Right renal pelvis (tissue), 4 donors: ENCODE results near the gene STKLD1. TPM values are rescaled to one million over a fixed set of nuclear protein-coding genes. Genes with fewer than 3 reads are reported as not detected.
"Not testable (repeated sequence)": the region's sequence is repeated elsewhere in the genome, so short reads cannot be mapped to it uniquely, and the experiment has no call there.

ENCODE experiments used
- DNase-seq, 4 donors: peaks; one replicate each; pipeline ENCODE4 v3.0.0-alpha.2; 2013; ENCODE audit warnings: low read depth in 4 of 4, low spot score in 3 of 4, missing footprints in 1 of 4
- polyA plus RNA-seq, 4 donors: library from polyadenylated mRNA; unstranded; fragments of 120-200 nt; gene quantifications; one replicate each; pipeline ENCODE4 v1.2.1, GENCODE V29; 2013; ENCODE audit not compliant: insufficient read length in 4 of 4

Gene STKLD1
- polyA plus RNA-seq, 4 donors = 3.4 to 5.0 (median 4.3) TPM

DNA sequence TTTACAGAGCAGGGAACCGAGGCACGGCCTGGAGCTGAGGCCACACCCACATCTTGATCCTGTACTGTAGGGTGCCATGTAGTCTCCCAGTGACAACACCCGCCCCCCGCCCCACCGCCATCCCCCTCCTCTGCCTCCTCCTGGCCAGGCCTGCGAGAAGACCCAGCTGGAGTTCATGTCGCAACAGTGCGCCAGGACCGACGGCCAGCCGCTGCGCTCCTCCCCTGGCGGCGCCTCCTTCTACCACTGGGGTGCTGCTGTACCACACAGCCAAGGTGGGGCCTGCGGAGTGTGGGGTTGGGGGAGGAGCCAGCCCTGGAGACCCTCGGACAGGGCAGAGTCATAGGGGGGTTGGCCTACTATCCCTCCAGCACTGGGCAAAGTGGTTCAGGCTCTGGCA, 60.5 kb downstream of the STKLD1 start:
- no peak for DNase-seq

GRCh38 chr9:133437753-133438531, 61.8 kb downstream of the STKLD1 start:
- DNase-seq = no peak

DNA sequence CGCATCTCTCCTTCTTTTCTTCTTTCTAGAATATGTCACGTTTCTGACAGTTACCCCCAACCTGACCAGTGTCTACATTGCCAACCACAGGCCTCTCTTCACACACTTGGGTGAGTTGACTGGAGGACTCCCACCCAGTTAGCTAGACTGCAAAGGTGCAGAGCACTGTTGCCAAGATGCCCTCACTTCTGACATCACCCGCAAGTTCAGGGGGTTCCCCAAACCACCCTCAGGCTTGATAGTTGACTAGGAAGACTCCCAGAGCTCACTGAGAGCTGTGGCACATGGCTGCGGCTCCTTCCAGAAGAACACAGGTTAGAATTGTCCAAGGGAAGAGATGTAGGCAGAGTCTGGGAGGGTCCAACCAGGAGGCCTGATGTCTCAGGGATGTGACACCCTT, 63.2 kb downstream of the STKLD1 start:
- no peak for DNase-seq

- no peak for DNase-seq
These were observed 64.7 kb downstream of the STKLD1 start for GRCh38 chr9:133440874-133441273.

DNA sequence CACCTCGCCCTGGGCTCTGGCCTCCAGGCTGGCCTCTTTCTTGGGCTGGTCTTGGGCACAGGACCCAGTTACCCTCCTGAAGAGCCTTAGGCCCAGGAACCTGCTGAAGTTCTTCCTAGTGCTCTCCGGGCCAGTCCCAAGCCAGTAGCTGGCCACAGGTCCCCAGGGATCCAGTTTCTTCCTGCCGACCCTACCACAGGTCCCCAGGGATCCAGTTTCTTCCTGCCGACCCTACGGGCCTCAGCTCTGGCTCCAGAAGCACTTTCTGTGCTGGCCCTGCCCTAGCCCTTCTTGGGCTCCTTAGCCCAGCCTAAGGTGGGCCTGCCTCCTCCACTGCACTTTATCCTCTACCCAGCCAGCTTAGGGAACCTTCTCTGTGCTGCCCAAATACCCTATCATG, 65.4 kb downstream of the STKLD1 start:
- no peak for DNase-seq

- no peak for DNase-seq
These were observed 67.1 kb downstream of the STKLD1 start for GRCh38 chr9:133443248-133443647.

DNA sequence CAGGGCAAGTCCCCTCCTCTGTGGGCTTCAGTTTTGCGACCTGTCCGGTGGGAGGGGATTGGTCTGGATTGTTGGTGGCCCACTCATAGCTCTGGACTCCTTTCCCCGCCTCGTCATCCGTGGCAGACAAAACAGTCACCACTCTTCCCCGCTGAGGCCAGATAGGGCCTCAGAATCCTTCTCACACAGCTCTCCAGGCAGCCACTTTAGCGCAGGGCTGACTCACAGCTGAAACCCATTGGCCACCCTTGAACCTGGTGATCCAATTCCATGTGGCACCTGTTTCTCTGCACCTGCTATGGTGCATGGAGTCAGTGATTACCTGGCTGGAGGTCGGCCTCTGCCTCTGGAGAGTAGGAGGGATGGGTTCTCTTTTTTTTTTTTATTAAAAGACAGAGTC, 67.8 kb downstream of the STKLD1 start:
- DNase-seq = no peak

DNA sequence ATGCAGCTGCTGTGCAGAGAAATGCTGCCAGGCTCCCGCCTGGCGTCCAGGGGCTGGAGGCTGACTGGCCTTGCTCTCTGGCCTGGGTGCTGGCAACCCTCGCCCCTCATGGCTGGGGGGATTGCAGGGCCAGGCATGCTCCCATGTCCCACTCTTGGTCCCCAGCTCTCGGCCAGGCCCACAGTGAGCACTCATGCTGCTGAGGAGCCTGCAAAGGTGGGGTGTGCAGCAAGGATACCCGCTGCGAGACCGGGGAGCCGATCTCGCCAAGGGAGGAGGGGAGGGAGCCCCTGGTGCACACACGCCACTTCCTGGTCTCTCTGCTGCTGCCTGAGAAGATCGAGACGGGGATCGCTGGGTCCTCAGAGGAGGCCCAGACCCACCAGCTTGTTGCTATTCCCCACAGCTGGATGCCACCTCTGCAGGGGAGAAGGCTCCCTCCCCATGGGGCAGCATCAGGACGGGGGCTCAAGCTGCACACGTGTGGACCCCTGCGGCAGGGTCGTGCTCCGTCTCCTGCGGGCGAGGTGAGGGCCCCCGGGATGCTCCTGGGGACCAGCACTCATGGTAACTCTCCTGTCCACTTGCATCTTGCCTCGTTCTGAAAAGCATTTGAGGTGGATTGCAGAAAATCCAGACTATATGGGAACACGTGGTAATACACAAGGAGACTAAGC, 69.3 kb downstream of the STKLD1 start:
- no peak for DNase-seq

DNA sequence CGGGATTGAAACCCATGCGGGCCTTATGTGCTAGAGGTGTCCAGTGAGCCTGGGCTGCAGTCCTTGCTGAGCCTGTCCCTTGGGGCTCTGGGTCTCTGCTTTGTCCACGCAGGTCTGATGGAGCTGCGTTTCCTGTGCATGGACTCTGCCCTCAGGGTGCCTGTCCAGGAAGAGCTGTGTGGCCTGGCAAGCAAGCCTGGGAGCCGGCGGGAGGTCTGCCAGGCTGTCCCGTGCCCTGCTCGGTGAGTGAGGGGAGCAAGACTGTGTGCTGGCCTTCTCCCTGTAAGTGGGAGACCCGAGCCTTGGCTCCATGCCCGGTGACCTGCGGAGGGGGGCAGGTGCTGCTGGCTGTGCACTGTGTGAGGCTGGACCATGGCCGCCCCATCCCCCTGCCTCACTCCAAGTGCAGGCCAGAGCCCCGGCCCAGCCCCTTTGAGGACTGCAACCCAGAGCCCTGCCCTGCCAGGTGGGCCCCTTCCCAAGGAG, 72.4 kb downstream of the STKLD1 start:
- no peak for DNase-seq

DNA sequence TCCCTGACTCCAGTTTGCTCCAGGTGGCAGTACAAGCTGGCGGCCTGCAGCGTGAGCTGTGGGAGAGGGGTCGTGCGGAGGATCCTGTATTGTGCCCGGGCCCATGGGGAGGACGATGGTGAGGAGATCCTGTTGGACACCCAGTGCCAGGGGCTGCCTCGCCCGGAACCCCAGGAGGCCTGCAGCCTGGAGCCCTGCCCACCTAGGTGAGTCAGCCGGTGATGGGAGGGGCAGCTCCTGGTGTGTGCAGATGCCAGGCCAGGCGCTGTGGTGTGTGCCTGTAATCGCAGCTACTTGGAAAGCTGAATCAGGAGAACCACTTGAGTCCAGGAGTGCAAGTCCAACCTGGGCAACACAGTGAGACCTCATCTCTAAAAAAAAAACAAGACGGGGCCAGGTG, 73.6 kb downstream of the STKLD1 start:
- no peak for DNase-seq

GRCh38 chr9:133451865-133452264, 75.7 kb downstream of the STKLD1 start:
- DNase-seq = not testable (repeated sequence)

- DNase-seq = no peak
These were observed 76.4 kb downstream of the STKLD1 start for GRCh38 chr9:133452562-133452961.

DNA sequence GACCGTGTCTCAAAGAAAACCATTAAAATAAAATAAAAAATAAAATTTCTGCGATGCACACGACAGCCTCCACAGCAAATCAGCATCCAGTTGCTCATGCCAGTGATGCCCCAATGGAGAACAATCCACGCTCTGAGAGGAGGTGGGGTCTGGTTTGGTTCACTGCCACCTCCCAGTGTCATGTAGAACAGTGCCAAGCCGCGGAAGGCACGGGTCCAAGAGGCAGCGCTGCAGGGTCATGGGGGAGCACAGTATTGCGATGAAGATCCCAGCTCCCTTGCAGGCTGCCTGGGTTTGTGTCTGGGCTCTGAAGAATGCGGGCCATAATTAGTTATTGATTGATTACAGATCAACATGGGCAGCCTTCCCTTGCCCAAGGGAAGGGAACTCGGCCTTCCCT, 77.5 kb downstream of the STKLD1 start:
- no peak for DNase-seq

GRCh38 chr9:133454325-133454724, 78.2 kb downstream of the STKLD1 start:
- DNase-seq = no peak

GRCh38 chr9:133454943-133455673, 78.9 kb downstream of the STKLD1 start:
- no peak for DNase-seq

Other genes starting within 250 kb of the STKLD1 start
- 1 to 10 TPM; 1.8 to 3.3 (median 2.4) TPM for gene GBGT1, start 212.5 kb upstream of the STKLD1 start, polyA plus RNA-seq
- under 1 TPM in 1 of 4 donors, not detected in 3; 0.30 TPM for gene OBP2B, start 167.1 kb upstream of the STKLD1 start, polyA plus RNA-seq
- gene ABO, start 101.2 kb upstream of the STKLD1 start, polyA plus RNA-seq = 10 to 100 TPM in 3 of 4 donors, 1 to 10 TPM in 1; 9.8 to 30.9 (median 24.8) TPM
- 10 to 100 TPM; 25.0 to 32.0 (median 28.4) TPM for gene SURF6, start 40.2 kb upstream of the STKLD1 start, polyA plus RNA-seq
- 10 to 100 TPM; 25.1 to 32.8 (median 26.8) TPM for gene MED22, start 28.2 kb upstream of the STKLD1 start, polyA plus RNA-seq
- 1,000 to 10,000 TPM; 2,356 to 2,677 (median 2,609) TPM for gene RPL7A, start 28.1 kb upstream of the STKLD1 start, polyA plus RNA-seq
- 10 to 100 TPM; 33.8 to 53.0 (median 42.4) TPM for gene SURF1, start 19.9 kb upstream of the STKLD1 start, polyA plus RNA-seq
- gene SURF2, start 19.8 kb upstream of the STKLD1 start, polyA plus RNA-seq = 10 to 100 TPM; 19.5 to 28.5 (median 22.8) TPM
- 100 to 1,000 TPM; 174 to 189 (median 181) TPM for gene SURF4, start 306 bp upstream of the STKLD1 start, polyA plus RNA-seq
- 10 to 100 TPM; 29.4 to 32.1 (median 30.7) TPM for gene REXO4, start 41.6 kb downstream of the STKLD1 start, polyA plus RNA-seq
- gene ADAMTS13, start 46.0 kb downstream of the STKLD1 start, polyA plus RNA-seq = 10 to 100 TPM in 1 of 4 donors, 1 to 10 TPM in 3; 6.6 to 12.0 (median 8.8) TPM
- gene CACFD1, start 83.6 kb downstream of the STKLD1 start, polyA plus RNA-seq = 10 to 100 TPM; 25.4 to 40.6 (median 28.5) TPM
- 1 to 10 TPM; 1.1 to 2.3 (median 1.5) TPM for gene SLC2A6, start 102.7 kb downstream of the STKLD1 start, polyA plus RNA-seq
- gene MYMK, start 148.6 kb downstream of the STKLD1 start, polyA plus RNA-seq = under 1 TPM in 2 of 4 donors, not detected in 2; 0.09 to 0.28 TPM
- 1 to 10 TPM; 1.5 to 2.9 (median 1.8) TPM for gene ADAMTSL2, start 158.3 kb downstream of the STKLD1 start, polyA plus RNA-seq
- under 1 TPM in 1 of 4 donors, not detected in 3; 0.49 TPM for gene FAM163B, start 233.0 kb downstream of the STKLD1 start, polyA plus RNA-seq